ENCODE results near the gene CARM1. TPM values are rescaled to one million over a fixed set of nuclear protein-coding genes. Genes with fewer than 3 reads are reported as not detected.

Gene CARM1
- total RNA-seq, 2 donors from 2014 or later: 18.5 to 21.2 TPM

- Histone ChIP-seq H3K4me3 (no peak overlapping the region), H3K9me3 (no peaks in the 10 kb centered on the region), H3K4me1 (ENCODE audit: control insufficient read depth in 1 of 2, low read depth in 2 of 2) (peaks cover 4 to 8% of the 10 kb centered on the region in 2 donors), H3K36me3 (peaks cover 35% of the 10 kb centered on the region), H3K27ac (no peak overlapping the region), H3K27me3 (replicated peaks; ENCODE audit: insufficient read depth) (no peaks in the 10 kb centered on the region)
- ATAC-seq (ENCODE audit: insufficient number of reproducible peaks, low FRiP score, low read depth) (no peak), DNase-seq (ENCODE audit: low spot score) (no peak)
- no peak for TF ChIP-seq CTCF (IDR thresholded peaks at IDR 0.05)
Observed at GRCh38 chr19:10922638-10923014, 51.3 kb downstream of the CARM1 start.

GRCh38 chr19:10923260-10924112, 52.1 kb downstream of the CARM1 start:
- Histone ChIP-seq H3K27me3 (replicated peaks; ENCODE audit: insufficient read depth) (no peaks in the 10 kb centered on the region), H3K36me3 (peaks cover 35% of the 10 kb centered on the region), H3K27ac (no peak overlapping the region), H3K9me3 (no peaks in the 10 kb centered on the region), H3K4me3 (no peak overlapping the region), H3K4me1 (ENCODE audit: control insufficient read depth in 1 of 2, low read depth in 2 of 2) (peaks cover 8 to 12% of the 10 kb centered on the region in 2 donors)
- ATAC-seq (ENCODE audit: insufficient number of reproducible peaks, low FRiP score, low read depth) (no peak), DNase-seq (ENCODE audit: low spot score) (no peak)
- TF ChIP-seq CTCF (IDR thresholded peaks at IDR 0.05): no peak

- ATAC-seq (ENCODE audit: insufficient number of reproducible peaks, low FRiP score, low read depth) (no peak), DNase-seq (ENCODE audit: low spot score) (no peak)
- no peak overlapping the region for H3K4me3 ChIP-seq
- TF ChIP-seq CTCF (IDR thresholded peaks at IDR 0.05): no peak
- no peaks in the 10 kb centered on the region for H3K27me3 ChIP-seq (replicated peaks; ENCODE audit: insufficient read depth)
- peaks cover 12 to 16% of the 10 kb centered on the region in 2 donors for H3K4me1 ChIP-seq (ENCODE audit: control insufficient read depth in 1 of 2, low read depth in 2 of 2)
- H3K27ac ChIP-seq: no peak overlapping the region
- peaks cover 34% of the 10 kb centered on the region for H3K36me3 ChIP-seq
- no peaks in the 10 kb centered on the region for H3K9me3 ChIP-seq
Observed at GRCh38 chr19:10924597-10924996, 53.2 kb downstream of the CARM1 start.

GRCh38 chr19:10927730-10928562, 56.6 kb downstream of the CARM1 start:
- no peak for ATAC-seq (ENCODE audit: insufficient number of reproducible peaks, low FRiP score, low read depth)
- H3K9me3 ChIP-seq: no peaks in the 10 kb centered on the region
- H3K27me3 ChIP-seq (replicated peaks; ENCODE audit: insufficient read depth): no peaks in the 10 kb centered on the region
- H3K4me3 ChIP-seq: peak overlapping the region; percentile 95
- H3K36me3 ChIP-seq: peaks cover 14% of the 10 kb centered on the region
- no peak for DNase-seq (ENCODE audit: low spot score)
- TF ChIP-seq CTCF (IDR thresholded peaks at IDR 0.05): no peak
- H3K27ac ChIP-seq: peak overlapping the region; percentile 74 to 83
- H3K4me1 ChIP-seq (ENCODE audit: control insufficient read depth in 1 of 2, low read depth in 2 of 2): peaks cover 15 to 32% of the 10 kb centered on the region in 2 donors

Measured in thoracic aorta (tissue), 2 donors.